ENCODE measurements around the gene CHN2.

GRCh38 chr7:29408841-29409243 is 214.3 kb downstream of the CHN2 start:
- TF ChIP-seq CTCF (IDR thresholded peaks at IDR 0.05; ENCODE audit: insufficient read depth, low read length, poor library complexity, severe bottlenecking) (peak; percentile 91), EZH2phosphoT487 (conservative IDR thresholded peaks at IDR 0.05; ENCODE audit: low read length) (no peak)
